SKM-1 (cell line): ENCODE data around the gene TXNIP.

Experiments used
- DNase-seq: peaks from one replicate; lab custom pipeline; 2025; ENCODE audit not compliant: unreplicated experiment; lab: John Stamatoyannopoulos, UW

TXNIP gene

GRCh38 chr1:145946477-145946986, 49.8 kb downstream of the TXNIP start:
- no peak for DNase-seq

GRCh38 chr1:145944532-145944931, 51.8 kb downstream of the TXNIP start:
- no peak for DNase-seq

GRCh38 chr1:145942871-145943270, 53.5 kb downstream of the TXNIP start:
- no peak for DNase-seq
